K562 (cell line): ENCODE measurements around the gene UBR3. TPM values are rescaled to one million over a fixed set of nuclear protein-coding genes. Genes with fewer than 3 reads are reported as not detected.

Experiments
- ATAC-seq: fragments of 200-7000 bp; cut with Tn5 transposase; 3 replicates; pipeline ENCODE4 v1.9.1; 2020; ENCODE audit warnings: moderate library complexity
- BruUV-seq: library from RNA; stranded (reverse); fragments of 400-500 nt; replicated peaks from 2 replicates; lab custom pipeline; 2021; lab: Mats Ljungman, UMichigan
- CTCF ChIA-PET: fragments of 300-600 bp; formaldehyde crosslinking; extraction: SDS; loops from one replicate; lab custom pipeline; 2021; ENCODE audit warnings: low intra/inter-chr PET ratio; lab: Yijun Ruan, JAX
- POLR2A ChIA-PET: fragments of 300-600, 350-650 bp; sonication (Branson Sonifier 250); formaldehyde crosslinking; extraction: SDS; loops from one replicate; lab custom pipeline; 2021; ENCODE audit warnings: antibody characterized with exemption, inconsistent platforms; lab: Yijun Ruan, JAX
- DNase-seq, 4 experiments: peaks; one replicate each; pipeline versions ENCODE4 v3.0.0 to v3.0.0-alpha.2; 2011 to 2018; ENCODE audit warnings: low spot score in 3 of 4, mixed read lengths in 3 of 4; ENCODE audit errors: extremely low read depth in 1 of 4
- FAIRE-seq: peaks from 2 replicates; lab custom pipeline; 2011; peaks lifted over from hg19 to GRCh38; lab: Jason Lieb, UNC
- H2AFZ ChIP-seq: 2 replicates; pipeline ENCODE4 v1.6.0; 2011; ENCODE audit warnings: low read depth, low read length, control low read depth, inconsistent platforms
- H3K27ac ChIP-seq: fragments of 200-600 bp; 3 replicates; pipeline ENCODE4 v1.8.0; 2011; ENCODE audit warnings: low read depth, mild to moderate bottlenecking, control low read depth, inconsistent platforms, low read length, moderate library complexity, mixed read lengths; ENCODE audit errors: extremely low read depth
- H3K27me3 ChIP-seq, 2 experiments: fragments of 300-600 bp in 1 of 2; 2 replicates in 1 of 2; 3 replicates in 1 of 2; pipeline versions ENCODE4 v1.6.0 to v1.8.0; 2011; ENCODE audit warnings: inconsistent platforms in 2 of 2, low read length in 2 of 2, mild to moderate bottlenecking in 1 of 2, mixed read lengths in 1 of 2, moderate library complexity in 1 of 2; ENCODE audit not compliant: control insufficient read depth in 2 of 2, insufficient read depth in 2 of 2
- H3K36me3 ChIP-seq: fragments of 300-600 bp; 3 replicates; pipeline ENCODE4 v1.8.0; 2011; ENCODE audit warnings: mild to moderate bottlenecking, low read length, inconsistent platforms; ENCODE audit not compliant: control insufficient read depth, insufficient read depth
- H3K4me1 ChIP-seq, 2 experiments: fragments of 200-600 bp in 1 of 2; replicated peaks in 1 of 2; 2 replicates in 1 of 2; 3 replicates in 1 of 2; pipeline versions ENCODE4 v1.5.1 to v1.8.0; 2011; ENCODE audit warnings: inconsistent platforms in 2 of 2, low read length in 2 of 2, mild to moderate bottlenecking in 1 of 2, mixed read lengths in 1 of 2, moderate library complexity in 1 of 2; ENCODE audit not compliant: control insufficient read depth in 2 of 2, insufficient read depth in 2 of 2
- H3K4me2 ChIP-seq: 2 replicates; pipeline ENCODE4 v1.6.1; 2011; ENCODE audit warnings: low read length, control low read depth, inconsistent platforms, mixed read lengths; ENCODE audit not compliant: insufficient read depth
- H3K4me3 ChIP-seq: fragments of 200-600 bp; sonication (generic), shearing (Covaris generic); 2 replicates; pipeline ENCODE4 v1.5.1; 2016; ENCODE audit warnings: control low read depth, inconsistent platforms
- H3K79me2 ChIP-seq: fragments of 200-600 bp; 3 replicates; pipeline ENCODE4 v1.8.0; 2011; ENCODE audit warnings: low read length, inconsistent platforms; ENCODE audit not compliant: control insufficient read depth, insufficient read depth
- H3K9ac ChIP-seq, 2 experiments: 2 replicates each; pipeline versions ENCODE4 v1.6.0 to v1.6.1; 2011; ENCODE audit warnings: low read depth in 2 of 2, low read length in 2 of 2, control low read depth in 1 of 2, inconsistent platforms in 1 of 2, mild to moderate bottlenecking in 1 of 2, mixed read lengths in 1 of 2; ENCODE audit not compliant: insufficient read depth in 1 of 2
- H3K9me1 ChIP-seq: one replicate; pipeline ENCODE4 v1.6.0; 2011; ENCODE audit warnings: inconsistent platforms, mild to moderate bottlenecking, low read length, moderate library complexity; ENCODE audit not compliant: control insufficient read depth, insufficient read depth
- H3K9me3 ChIP-seq: replicated peaks from 2 replicates; pipeline ENCODE4 v1.5.1; 2011; ENCODE audit warnings: low read depth, low read length, inconsistent platforms; ENCODE audit not compliant: control insufficient read depth, insufficient read depth
- H4K20me1 ChIP-seq: replicated peaks from 2 replicates; pipeline ENCODE4 v1.6.1; 2011; ENCODE audit warnings: low read length, inconsistent platforms, mixed read lengths; ENCODE audit not compliant: control insufficient read depth, insufficient read depth
- ARID3A ChIP-seq: IDR thresholded peaks from 2 replicates; pipeline ENCODE4 v1.6.1; 2012; ENCODE audit warnings: low read depth, low read length, improper control_type of control experiment, borderline replicate concordance
- BACH1 ChIP-seq: fragments of 200-800 bp; sonication (Bioruptor generic); IDR thresholded peaks from 2 replicates; pipeline ENCODE4 v1.6.1; 2016; ENCODE audit warnings: missing genetic modification characterization, missing compliant biosample characterization
- BRD9 ChIP-seq: fragments of 450-650 bp; IDR thresholded peaks from 2 replicates; pipeline ENCODE4 v1.6.1; 2018; ENCODE audit warnings: low read depth; ENCODE audit not compliant: partially characterized antibody
- CTBP1 ChIP-seq: fragments of 450-650 bp; IDR thresholded peaks from 2 replicates; pipeline ENCODE4 v1.6.1; 2016; ENCODE audit warnings: borderline replicate concordance
- E2F4 ChIP-seq: sonication (generic); formaldehyde crosslinking; IDR thresholded peaks from 2 replicates; pipeline ENCODE4 v1.8.0; 2022; ENCODE audit warnings: mild to moderate bottlenecking, low read depth, missing genetic modification reagents
- EZH2 ChIP-seq: IDR thresholded peaks from 2 replicates; pipeline ENCODE4 v1.6.1; 2012; ENCODE audit warnings: low read depth, mild to moderate bottlenecking, inconsistent platforms, low read length, borderline replicate concordance
- GABPB1 ChIP-seq: sonication (generic); formaldehyde crosslinking; IDR thresholded peaks from 2 replicates; pipeline ENCODE4 v1.8.0; 2022; ENCODE audit warnings: mild to moderate bottlenecking, missing genetic modification reagents
- HDGF ChIP-seq: fragments of 450-650 bp; IDR thresholded peaks from 2 replicates; pipeline ENCODE4 v1.6.1; 2016
- ILF3 ChIP-seq: fragments of 450-650 bp; IDR thresholded peaks from 2 replicates; pipeline ENCODE4 v1.6.1; 2018; ENCODE audit warnings: antibody characterized with exemption, mild to moderate bottlenecking, moderate library complexity, borderline replicate concordance
- LEF1 ChIP-seq: fragments of 450-650 bp; IDR thresholded peaks from 2 replicates; pipeline ENCODE4 v1.6.1; 2016; ENCODE audit warnings: mild to moderate bottlenecking
- MAZ ChIP-seq, 2 experiments: fragments of 450-650 bp in 1 of 2; sonication (generic) in 1 of 2; formaldehyde crosslinking; IDR thresholded peaks in 1 of 2; conservative IDR thresholded peaks in 1 of 2; 2 replicates each; pipeline versions ENCODE4 v1.4.0 to v1.5.0; 2020; ENCODE audit warnings: mild to moderate bottlenecking in 1 of 2, missing genetic modification reagents in 1 of 2
- PHTF2 ChIP-seq: fragments of 250-450 bp; sonication (Bioruptor Pico); IDR thresholded peaks from 2 replicates; pipeline ENCODE4 v1.5.0; 2021; ENCODE audit warnings: mild to moderate bottlenecking
- RUNX1 ChIP-seq: sonication (generic); IDR thresholded peaks from 2 replicates; pipeline ENCODE4 v1.6.1; 2016; ENCODE audit warnings: antibody characterized with exemption, low read depth
- SMARCB1 ChIP-seq: IDR thresholded peaks from 2 replicates; pipeline ENCODE4 v1.6.1; 2011; ENCODE audit warnings: improper control_type of control experiment, low read depth; ENCODE audit not compliant: insufficient read length
- TEAD4 ChIP-seq, 2 experiments: sonication (generic) in 1 of 2; formaldehyde crosslinking in 1 of 2; IDR thresholded peaks; 2 replicates each; pipeline versions ENCODE4 v1.6.1 to v1.8.0; 2012 to 2022; ENCODE audit warnings: borderline replicate concordance in 1 of 2, inconsistent platforms in 1 of 2, low read length in 1 of 2, mild to moderate bottlenecking in 1 of 2, missing genetic modification reagents in 1 of 2
- ZNF263 ChIP-seq: sonication (generic); formaldehyde crosslinking; IDR thresholded peaks from 2 replicates; pipeline ENCODE4 v1.8.0; 2022; ENCODE audit warnings: mild to moderate bottlenecking, missing genetic modification reagents, borderline replicate concordance
- ZNF431 ChIP-seq: sonication (generic); formaldehyde crosslinking; IDR thresholded peaks from 2 replicates; pipeline ENCODE4 v1.8.0; 2022; ENCODE audit warnings: mild to moderate bottlenecking, missing genetic modification reagents
- WGBS: fragments of 100-300 bp; shearing (Covaris generic); methylation state at CpG from one replicate; pipeline ENCODE4 v1.1.6; 2016; ENCODE audit warnings: low coverage, mixed read lengths; ENCODE audit not compliant: insufficient coverage; ENCODE audit errors: missing lambda C conversion rate; 5-methylcytosine and 5-hydroxymethylcytosine counted together
- in situ Hi-C: fragments of 300-500 bp; cut with MboI; formaldehyde crosslinking; loops from 4 replicates; pipeline ENCODE4 v1.15.0; 2018; ENCODE audit warnings: inconsistent platforms, mixed read lengths
- intact Hi-C: fragments of 100-400 bp; cut with micrococcal nuclease; formaldehyde crosslinking; loops from 2 replicates; pipeline ENCODE4 v1.14.2; 2022
- polyA plus RNA-seq, 8 experiments: library from polyadenylated mRNA; depleted of rRNA in 4 of 8; stranded (reverse) in 5 of 8; unstranded in 3 of 8; fragments of >200 nt; fragmentation: Nextera tagmentation in 2 of 8; fragmentation: Illumina TruSeq in 1 of 8; extraction: Ambion mirVana in 2 of 8; extraction: Trizol in 1 of 8; gene quantifications; 2 replicates each; pipeline versions ENCODE4 v1.2.1 to v1.2.3, GENCODE V29; 2011 to 2014; ENCODE audit warnings: inconsistent platforms in 1 of 8, missing spikeins in 1 of 8
- total RNA-seq, 7 experiments: library from RNA; depleted of rRNA in 6 of 7; stranded (reverse); fragments of >200 nt in 6 of 7; fragmentation: Illumina TruSeq in 2 of 7; extraction: Trizol in 2 of 7; gene quantifications; 2 replicates each; pipeline versions ENCODE4 v1.2.1 to v1.2.3, GENCODE V29; 2011 to 2021; ENCODE audit warnings: low replicate concordance in 1 of 7

Gene UBR3
- total and polyA plus RNA-seq, 9 of the 15 experiments (the other 6 are each of a cell fraction or from before 2014, with no cell fraction given), result 14.4 to 63.5 (median 40.4) TPM

GRCh38 chr2:170013802-170014551 is 186.7 kb downstream of the UBR3 start:
- peak overlapping the region; percentile 57 for H2AFZ ChIP-seq
- no peaks in the 10 kb centered on the region; the same call in 2 of the 3 replicates for H3K79me2 ChIP-seq
- peaks cover 28% of the 10 kb centered on the region for H3K36me3 ChIP-seq
- H3K27ac ChIP-seq, result peak overlapping the region; percentile 78
- H3K9me1 ChIP-seq, result no peaks in the 10 kb centered on the region
- peaks cover 17 to 46% of the 10 kb centered on the region in 2 experiments for H3K4me1 ChIP-seq
- no TSS peak for BruUV-seq
- H3K4me3 ChIP-seq, result no peak overlapping the region
- in situ Hi-C loops, result no loop called here
- no peaks in the 10 kb centered on the region for H3K9me3 ChIP-seq
- H3K9ac ChIP-seq, result peak overlapping the region in 1 of 2 experiments; percentile 52; a peak in 2 of 4 replicates
- 1% methylated on average over 5 of the region's 5 CpGs for WGBS
- peak; percentile 99 for FAIRE-seq
- H3K27me3 ChIP-seq, result no peaks in the 10 kb centered on the region
- ATAC-seq, result peak; percentile 84
- ChIA-PET POLR2A (interaction anchor here (0.6 to 1.8 kb wide), 11 partner anchors 8 to 1073 kb away, joined by 3 to 10 read pairs (median 3); no protein-coding TSS in a partner anchor), CTCF (no interaction called here)
- H4K20me1 ChIP-seq, result no peaks in the 10 kb centered on the region
- peak; percentile 89 to 98 (median 92) for DNase-seq
- intact Hi-C loops, result loop anchor here (2.0 to 5.0 kb wide), 2 partner anchors 68 to 129 kb away; no protein-coding TSS in a partner anchor
- peak overlapping the region; percentile 40; the same call in 1 of the 2 replicates for H3K4me2 ChIP-seq
- TF ChIP-seq SMARCB1 (peak; percentile 77), LEF1 (peak; percentile 98), CTBP1 (peak; percentile 79), BACH1 (peak; percentile 67), ZNF263 (CRISPR knock-in tag) (no peak), MAZ (CRISPR knock-in tag; conservative IDR thresholded peaks at IDR 0.05 in 1 of 2, IDR thresholded peaks at IDR 0.05 in 1 of 2) (peak; percentile 29 to 49; a peak in 1 of 4 replicates), PHTF2 (no peak), GABPB1 (CRISPR knock-in tag) (no peak), ARID3A (peak; percentile 81; the same call in 1 of the 2 replicates), EZH2 (no peak; the same call in 1 of the 2 replicates), ZNF431 (no peak), TEAD4 (IDR thresholded peaks at IDR 0.05; ENCODE audit: low read length) (peak; percentile 99), TEAD4 (CRISPR knock-in tag; IDR thresholded peaks at IDR 0.05; ENCODE audit: borderline replicate concordance) (no peak), ILF3 (peak; percentile 78; the same call in 1 of the 2 replicates), RUNX1 (no peak), HDGF (no peak), BRD9 (peak; percentile 85), E2F4 (no peak)
